Glomerular visceral epithelial cell (primary cell): ENCODE results near the gene MAD1L1.

Experiments
- DNase-seq: peaks from one replicate; pipeline ENCODE4 v3.0.0-alpha.2; 2016; ENCODE audit errors: extremely low spot score

MAD1L1 gene

DNA sequence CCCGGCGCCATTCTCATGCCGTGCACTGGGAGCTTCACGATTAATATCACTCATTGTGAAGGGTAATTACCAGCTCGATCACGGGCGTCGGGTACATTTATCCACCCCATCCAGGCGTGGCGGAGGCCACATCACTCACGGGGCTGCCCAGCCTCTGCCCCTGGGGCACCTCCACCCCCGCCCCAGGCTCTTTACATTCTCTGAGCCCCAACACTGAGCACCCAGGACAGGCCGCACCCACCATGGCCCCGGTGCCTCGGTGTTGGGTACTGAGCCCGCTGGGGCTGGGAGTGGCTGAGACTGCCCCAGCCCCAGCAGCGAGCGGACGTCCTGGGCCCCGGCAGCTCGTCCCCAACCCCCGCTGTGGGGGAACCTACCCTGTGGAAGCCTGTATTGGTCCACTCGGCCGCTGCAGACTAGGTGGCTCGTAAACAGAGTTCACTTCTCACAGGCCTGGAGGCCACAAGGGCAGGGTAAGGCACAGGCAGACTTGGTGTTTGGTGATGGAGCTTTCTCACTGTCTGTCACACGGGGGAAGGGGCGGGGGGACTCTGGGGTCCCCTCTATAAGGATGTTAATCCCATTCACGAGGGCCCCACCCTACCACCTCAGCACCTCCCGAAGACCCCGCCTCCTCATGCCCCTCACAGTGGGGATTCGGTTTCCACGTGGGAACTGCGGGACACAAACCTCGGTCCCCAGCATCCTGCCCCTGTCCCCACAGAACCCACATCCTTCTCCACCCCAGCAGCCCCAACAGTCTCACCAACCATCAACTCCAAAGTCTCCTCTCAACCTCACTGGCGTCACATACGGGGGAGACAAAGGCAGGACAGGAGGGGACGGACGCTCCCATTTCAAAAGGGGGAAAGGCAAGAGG is 378.5 kb downstream of the MAD1L1 start:
- no peak for DNase-seq

DNA sequence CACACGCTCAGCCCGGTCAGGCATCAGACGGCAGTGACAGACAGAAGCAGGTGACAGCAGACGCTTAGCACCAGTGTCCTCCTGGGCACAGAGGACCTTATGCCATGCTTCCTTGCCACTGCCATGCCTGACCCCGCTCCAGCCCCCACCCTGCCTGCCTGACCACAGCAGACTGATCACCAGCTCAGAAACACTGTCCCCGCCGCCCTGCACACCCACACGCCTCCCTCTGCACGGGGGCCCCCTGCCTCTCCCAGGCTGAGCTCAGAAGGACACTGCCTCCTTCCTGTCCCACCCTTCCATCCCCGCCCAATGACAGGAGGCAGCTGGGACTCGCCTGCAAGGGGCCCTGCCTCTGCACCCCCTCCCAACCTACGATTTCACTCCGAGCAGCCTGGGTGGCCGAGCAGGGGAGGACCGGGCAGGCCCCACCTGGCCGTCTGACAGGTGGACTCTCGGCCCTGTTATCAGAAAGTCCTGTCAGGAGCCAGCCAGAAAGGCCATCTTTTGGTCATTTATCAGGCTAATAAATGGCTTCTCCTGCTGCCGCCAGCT is 379.2 kb downstream of the MAD1L1 start:
- DNase-seq: no peak

DNA sequence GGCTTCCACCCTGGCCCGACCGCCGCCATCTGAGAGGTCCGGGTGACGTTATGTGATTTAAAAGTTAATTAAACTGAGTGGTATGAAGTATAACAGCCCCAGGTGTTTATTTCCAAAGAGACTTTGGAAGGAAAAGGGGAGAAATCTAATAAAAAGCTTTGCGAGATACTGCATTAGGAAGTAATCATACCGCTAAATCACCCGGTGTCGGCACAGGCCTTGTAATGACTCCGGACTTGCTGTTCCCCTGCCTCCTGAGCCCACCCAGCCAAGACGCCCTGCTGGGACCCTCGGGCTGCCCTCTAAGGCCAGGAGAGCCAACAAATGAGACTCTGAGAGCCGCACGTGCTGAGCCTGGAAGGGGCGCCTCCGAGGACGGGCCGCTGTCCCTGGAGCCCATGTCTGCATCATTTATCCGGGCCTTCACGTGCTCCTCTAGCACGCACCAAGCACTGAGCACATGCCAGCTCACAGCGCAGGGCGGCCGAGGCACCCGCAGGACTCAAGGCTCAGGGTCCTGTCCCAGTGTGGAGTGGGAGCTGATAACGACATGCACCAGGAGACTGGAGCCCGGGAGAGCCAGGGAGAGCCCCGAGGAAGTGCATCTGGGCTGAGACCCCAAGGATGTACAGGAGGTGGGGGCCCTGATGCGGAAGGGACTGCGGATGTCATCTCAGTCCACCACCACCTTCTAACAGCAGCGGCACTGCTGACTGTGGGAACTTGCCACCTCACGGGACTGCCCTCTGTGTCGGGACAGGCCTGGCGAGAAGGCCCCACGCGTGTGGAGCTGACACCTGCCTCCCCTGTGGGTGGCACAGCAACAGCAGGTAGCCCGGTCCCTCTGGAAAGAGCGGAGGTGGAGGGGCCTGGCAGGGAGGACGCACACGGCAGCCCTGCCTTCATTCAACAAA is 380.0 kb downstream of the MAD1L1 start:
- no peak for DNase-seq

GRCh38 chr7:1851721-1852516 is 380.8 kb downstream of the MAD1L1 start:
- no peak for DNase-seq

DNA sequence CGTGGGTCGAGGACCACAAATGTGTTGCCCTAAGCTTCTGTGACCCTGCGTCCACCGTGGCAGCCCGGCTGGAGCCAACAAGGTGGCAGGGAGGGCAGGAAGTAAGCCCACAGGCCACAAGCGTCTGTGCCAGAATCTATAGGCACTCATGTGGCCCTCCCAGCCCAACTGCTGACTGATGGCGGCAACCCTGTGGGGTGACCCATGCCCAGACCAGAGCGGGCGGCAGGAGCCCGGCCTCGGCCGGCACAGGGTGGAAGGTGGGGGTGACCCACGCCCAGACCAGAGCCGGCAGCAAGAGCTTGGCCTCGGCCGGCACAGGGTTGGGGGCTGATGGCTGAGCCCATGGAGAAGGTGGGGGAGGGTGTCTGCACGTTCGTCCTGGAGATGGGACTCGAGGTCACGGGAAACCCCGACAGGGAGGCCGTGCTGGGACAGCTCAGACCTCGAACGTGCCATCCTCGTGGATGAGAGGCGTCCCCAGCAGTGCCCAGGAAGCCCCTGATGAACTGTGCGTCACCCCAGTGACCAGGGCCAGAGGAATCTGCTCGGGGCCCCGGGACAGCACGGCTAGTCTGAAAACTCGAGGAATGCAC is 381.7 kb downstream of the MAD1L1 start:
- no peak for DNase-seq

GRCh38 chr7:1850111-1850975 is 382.4 kb downstream of the MAD1L1 start:
- DNase-seq: no peak

- DNase-seq: no peak
Measured at GRCh38 chr7:1849351-1850041, 383.2 kb downstream of the MAD1L1 start.

DNA sequence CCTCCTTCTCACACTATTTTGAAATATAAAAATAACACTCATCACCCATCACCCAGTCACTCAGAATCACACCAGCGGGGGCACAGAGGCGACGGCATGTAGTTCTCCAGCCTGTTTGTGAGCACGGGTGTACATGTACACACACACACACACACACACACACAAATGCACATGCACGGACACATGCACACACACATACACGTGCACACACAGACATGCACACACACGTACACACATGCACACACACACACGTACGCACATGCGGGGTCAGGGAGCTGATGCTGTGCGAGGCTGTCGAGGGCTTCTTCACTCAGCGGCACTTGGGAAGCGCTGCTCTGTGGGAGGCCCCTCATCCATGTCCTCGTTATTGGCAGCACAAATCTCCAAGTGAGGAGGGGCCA is 383.8 kb downstream of the MAD1L1 start:
- DNase-seq: no peak

DNA sequence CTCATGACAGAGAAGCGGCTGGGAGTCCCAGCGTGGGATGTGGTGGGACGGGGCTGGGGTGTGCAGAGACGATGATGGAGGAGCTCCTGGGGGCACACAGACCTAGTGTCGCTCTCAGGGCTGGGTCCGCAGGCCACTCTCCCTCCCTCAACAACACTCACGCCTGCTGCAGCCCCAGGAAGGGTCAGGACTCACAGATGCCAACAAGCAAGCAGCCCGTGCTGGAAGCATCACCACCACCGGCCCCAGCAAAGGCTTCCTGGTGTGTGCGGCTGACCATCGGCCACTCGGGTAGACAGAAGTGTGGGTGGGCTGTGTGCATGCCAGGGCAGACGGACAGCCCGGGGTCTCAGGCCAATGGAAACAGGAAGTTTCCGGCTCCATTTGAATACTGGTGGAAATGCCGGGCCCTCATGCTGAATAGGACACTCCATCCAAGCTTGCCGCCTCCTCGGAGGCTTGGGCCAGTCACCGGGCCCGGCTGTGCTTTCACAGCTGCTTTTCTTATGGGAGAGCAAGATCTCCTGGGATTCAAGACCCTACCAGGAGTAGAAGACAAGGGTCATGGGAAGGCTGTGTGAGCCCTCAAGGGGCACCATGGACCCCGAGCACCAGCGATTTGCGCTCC is 384.6 kb downstream of the MAD1L1 start:
- no peak for DNase-seq

DNA sequence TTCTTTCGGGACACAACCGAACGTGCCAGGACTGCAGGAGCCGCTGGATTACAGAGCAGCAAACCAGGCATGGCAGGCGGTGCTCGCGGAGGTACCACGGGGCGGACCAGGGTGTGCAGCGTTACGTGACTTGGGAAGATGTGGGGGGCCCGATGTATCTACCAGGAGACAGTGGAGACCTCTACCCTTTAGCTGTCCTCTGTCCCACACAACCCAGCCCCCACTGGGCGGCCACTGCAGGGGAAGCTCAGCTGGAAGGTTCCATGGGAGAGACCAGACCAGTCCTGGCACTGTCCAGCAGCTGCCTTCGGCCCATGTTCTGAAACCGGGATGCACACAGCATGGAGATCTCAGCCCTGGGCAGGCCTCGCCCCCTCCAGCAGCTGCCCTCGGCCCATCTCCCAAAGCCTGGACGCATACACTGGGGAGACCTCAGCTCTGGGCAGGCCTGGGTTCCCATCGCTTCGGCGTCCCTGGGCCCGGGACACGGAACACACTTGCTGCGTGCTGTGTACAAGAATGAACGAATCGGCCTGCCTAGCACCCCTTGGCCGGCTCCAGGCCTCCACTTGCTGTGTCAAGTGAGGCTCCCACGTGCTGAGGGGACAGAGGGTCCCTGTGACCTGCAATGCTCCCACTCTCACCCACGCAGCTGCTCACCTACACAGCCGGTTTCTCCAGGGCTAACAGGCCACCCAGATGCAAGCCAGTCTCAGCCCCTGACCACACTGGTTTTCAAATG is 385.3 kb downstream of the MAD1L1 start:
- no peak for DNase-seq

DNA sequence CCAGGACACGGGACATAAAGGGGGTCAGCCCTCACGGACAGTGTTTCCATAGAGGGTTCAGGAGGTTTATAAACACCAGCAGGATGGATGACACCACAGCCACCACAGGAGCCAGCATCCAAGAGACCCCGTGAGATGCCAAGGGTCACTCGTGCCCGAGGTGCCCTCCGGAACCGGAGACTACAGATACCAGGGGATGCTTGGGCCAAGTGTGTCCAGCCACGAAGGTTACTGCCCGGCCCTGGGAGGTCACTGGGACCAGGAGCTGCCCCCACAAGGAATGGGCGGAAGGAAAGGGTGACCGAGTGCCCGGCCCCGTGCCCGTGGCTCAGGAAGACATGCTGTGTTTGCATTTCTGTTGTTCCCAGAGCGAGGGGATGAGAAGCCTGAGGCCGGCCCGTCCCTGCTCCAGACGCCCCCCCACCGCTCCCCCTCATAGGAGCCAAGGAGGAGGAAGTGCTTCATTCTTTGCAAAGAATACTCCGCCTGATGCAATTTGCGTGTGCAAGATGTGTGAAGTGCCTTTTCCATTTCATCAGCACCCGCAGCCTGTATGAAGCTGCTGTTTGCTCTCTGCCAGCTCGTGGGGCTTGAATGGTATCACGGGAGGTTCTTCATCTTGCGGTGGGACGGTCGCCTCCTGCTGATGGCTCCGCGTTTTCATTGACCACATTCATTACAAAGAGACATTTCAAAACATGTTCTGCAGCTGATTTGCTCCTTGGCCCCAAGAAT is 386.2 kb downstream of the MAD1L1 start:
- no peak for DNase-seq

DNA sequence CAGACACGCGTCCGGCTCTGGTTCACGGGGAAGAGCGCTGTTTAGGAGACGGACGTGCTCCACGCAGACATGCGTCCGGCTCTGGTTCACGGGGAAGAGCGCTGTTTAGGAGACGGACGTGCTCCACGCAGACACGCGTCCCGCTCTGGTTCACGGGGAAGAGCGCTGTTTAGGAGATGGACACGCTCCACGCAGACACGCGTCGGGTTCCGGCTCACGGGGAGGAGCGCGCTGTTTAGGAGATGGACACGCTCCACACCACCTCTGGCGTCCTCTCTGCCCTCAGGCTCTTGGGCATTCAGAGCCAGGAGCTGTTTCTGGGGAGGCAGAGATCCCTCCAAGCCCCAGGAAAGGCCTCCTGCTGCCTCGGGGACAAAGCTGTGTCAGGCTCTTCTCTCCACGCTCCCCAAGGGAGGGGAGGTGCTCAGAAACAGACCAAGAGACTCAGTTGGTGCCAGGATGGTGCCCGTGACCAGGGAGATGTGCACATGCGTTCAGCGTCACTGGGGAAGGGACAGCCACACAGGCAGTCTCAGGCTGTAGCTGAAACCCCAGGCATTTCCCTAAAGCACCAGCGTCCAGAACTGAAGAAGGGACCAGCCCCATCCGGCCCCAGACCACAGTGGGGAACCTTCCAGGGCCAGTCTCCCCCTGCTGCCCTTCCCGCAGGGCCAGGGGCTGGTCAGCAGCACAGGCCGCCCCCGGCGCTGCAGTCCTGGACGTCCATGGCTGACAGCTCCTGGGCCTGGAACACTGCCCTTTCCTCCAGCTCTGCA is 387.0 kb downstream of the MAD1L1 start:
- no peak for DNase-seq

- no peak for DNase-seq
Measured at GRCh38 chr7:1844951-1845390, 387.8 kb downstream of the MAD1L1 start.

DNA sequence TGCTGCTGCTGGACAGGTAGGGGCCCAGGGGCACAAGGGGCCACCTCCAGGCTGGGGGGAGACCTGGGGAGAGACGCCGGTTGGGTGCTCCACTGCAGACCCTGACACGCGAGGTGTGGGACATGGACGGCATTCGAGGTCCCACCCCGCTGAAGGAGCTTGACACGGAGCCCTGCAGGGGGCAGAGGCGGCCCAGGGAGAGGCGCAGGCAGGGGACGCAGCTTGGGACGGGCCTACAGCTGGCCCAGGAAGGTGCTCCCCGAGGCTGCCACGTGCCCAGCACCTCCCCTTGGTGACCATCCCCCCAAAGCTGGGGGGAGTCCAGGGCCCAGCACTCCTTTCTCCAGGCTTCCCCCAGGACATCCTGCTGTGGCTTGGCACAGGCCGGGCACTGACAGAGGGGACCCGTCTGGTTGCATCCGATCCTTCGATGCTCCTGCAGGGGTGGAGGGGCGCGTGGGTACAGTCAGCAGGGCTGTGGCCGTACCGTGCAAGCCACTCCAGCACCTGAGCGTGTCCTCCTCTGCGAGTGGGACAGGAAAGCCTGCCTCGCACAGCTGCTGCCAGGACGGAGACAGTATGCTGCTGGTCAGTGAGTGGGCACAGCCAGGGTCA is 388.3 kb downstream of the MAD1L1 start:
- DNase-seq: no peak

GRCh38 chr7:1843921-1844335 is 388.8 kb downstream of the MAD1L1 start:
- DNase-seq: no peak

- DNase-seq: no peak
Measured at GRCh38 chr7:1843271-1843861, 389.4 kb downstream of the MAD1L1 start.
